CD4-positive, CD25-positive, alpha-beta regulatory T cell (primary cell): ENCODE results near the gene FAM81A. TPM values are rescaled to one million over a fixed set of nuclear protein-coding genes. Genes with fewer than 3 reads are reported as not detected.

Source experiments
- ATAC-seq, 2 donors: fragments of 150-1000 bp; cut with Tn5 transposase; one replicate each; pipeline ENCODE4 v1.10.0; 2021; ENCODE audit warnings: low read depth in 2 of 2, moderate number of reproducible peaks in 2 of 2, moderate library complexity in 1 of 2
- DNase-seq, 3 donors: peaks; one replicate each; pipeline versions ENCODE4 v3.0.0 to v3.0.0-alpha.2; 2012 to 2022; ENCODE audit warnings: mixed read lengths in 1 of 3
- H3K27ac ChIP-seq: one replicate; pipeline ENCODE4 v1.7.0; 2013; ENCODE audit warnings: mild to moderate bottlenecking, low read length; ENCODE audit not compliant: insufficient read depth, poor library complexity, severe bottlenecking
- H3K27me3 ChIP-seq: one replicate; pipeline ENCODE4 v1.7.0; 2013; ENCODE audit warnings: low read length; ENCODE audit not compliant: control insufficient read depth, insufficient read depth
- H3K36me3 ChIP-seq: one replicate; pipeline ENCODE4 v1.7.0; 2013; ENCODE audit warnings: mild to moderate bottlenecking, low read length, moderate library complexity; ENCODE audit not compliant: control insufficient read depth, insufficient read depth
- H3K4me1 ChIP-seq: 2 replicates; pipeline ENCODE4 v1.7.0; 2013; ENCODE audit warnings: mild to moderate bottlenecking, low read length; ENCODE audit not compliant: insufficient read depth, control insufficient read depth, poor library complexity, severe bottlenecking
- H3K4me3 ChIP-seq: one replicate; pipeline ENCODE4 v1.7.0; 2013; ENCODE audit warnings: low read depth, mild to moderate bottlenecking, low read length, moderate library complexity
- H3K9me3 ChIP-seq, 2 experiments: 1 replicate in 1 of 2; 2 replicates in 1 of 2; pipeline ENCODE4 v1.7.0; 2013; ENCODE audit warnings: low read length in 2 of 2, mild to moderate bottlenecking in 1 of 2, moderate library complexity in 1 of 2; ENCODE audit not compliant: control insufficient read depth in 2 of 2
- H3K27ac Mint-ChIP-seq, 3 donors: one replicate each; pipeline ENCODE4 v1.8.0; 2020 to 2022; ENCODE audit warnings: mild to moderate bottlenecking in 3 of 3, mixed read lengths in 3 of 3, moderate library complexity in 2 of 3
- H3K27me3 Mint-ChIP-seq: one replicate; pipeline ENCODE4 v1.8.0; 2022; ENCODE audit warnings: mild to moderate bottlenecking, mixed read lengths
- H3K36me3 Mint-ChIP-seq: one replicate; pipeline ENCODE4 v1.8.0; 2020; ENCODE audit warnings: mixed read lengths
- H3K4me1 Mint-ChIP-seq, 4 donors: one replicate each; pipeline ENCODE4 v1.8.0; 2020 to 2022; ENCODE audit warnings: mixed read lengths in 4 of 4, mild to moderate bottlenecking in 1 of 4
- H3K4me3 Mint-ChIP-seq, 4 donors: one replicate each; pipeline ENCODE4 v1.8.0; 2020 to 2022; ENCODE audit warnings: mild to moderate bottlenecking in 4 of 4, mixed read lengths in 4 of 4, moderate library complexity in 3 of 4
- H3K9me3 Mint-ChIP-seq, 7 donors: one replicate each; pipeline ENCODE4 v1.8.0; 2020 to 2022; ENCODE audit warnings: mixed read lengths in 7 of 7, mild to moderate bottlenecking in 3 of 7, moderate library complexity in 2 of 7
- polyA plus RNA-seq, 4 donors: library from polyadenylated mRNA; unstranded; fragments of 300-500 nt; fragmentation: Illumina TruSeq; gene quantifications; one replicate each; pipeline ENCODE4 v1.2.3, GENCODE V29; 2021
- total RNA-seq: library from RNA; stranded (reverse); gene quantifications from one replicate; pipeline ENCODE4 v1.2.3, GENCODE V29; 2022

The FAM81A gene
- total and polyA plus RNA-seq, 5 donors from 2014 or later, result not detected

DNA sequence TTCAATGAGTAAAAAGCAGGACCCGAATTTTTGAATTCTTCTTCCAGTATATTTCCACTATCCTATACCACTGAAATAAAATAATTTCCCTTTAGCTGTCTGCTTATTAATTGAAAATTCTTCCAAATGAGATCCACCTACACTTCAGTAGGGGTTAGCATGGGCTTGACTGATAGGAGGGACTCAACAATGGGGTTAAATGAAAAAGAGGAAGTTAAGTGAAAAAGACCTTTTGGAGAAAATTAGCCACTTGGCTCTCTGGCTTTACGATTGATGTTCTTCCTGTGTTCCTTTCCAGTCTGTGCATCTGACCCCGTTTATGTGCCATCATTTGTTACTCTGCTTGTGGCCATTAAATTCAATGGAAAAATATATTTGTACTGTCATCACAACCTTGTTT, 119.6 kb downstream of the FAM81A start:
- DNase-seq (no peak), ATAC-seq (no peak)
- no peak overlapping the region for H3K27ac ChIP-seq
- no peak overlapping the region for H3K27ac Mint-ChIP-seq
- no peak overlapping the region for H3K4me3 ChIP-seq
- no peaks in the 10 kb centered on the region for H3K36me3 Mint-ChIP-seq
- no peaks in the 10 kb centered on the region for H3K4me1 ChIP-seq
- no peak overlapping the region for H3K4me3 Mint-ChIP-seq
- no peaks in the 10 kb centered on the region for H3K36me3 ChIP-seq
- H3K9me3 ChIP-seq, result no peaks in the 10 kb centered on the region
- no peaks in the 10 kb centered on the region for H3K27me3 ChIP-seq
- H3K9me3 Mint-ChIP-seq, result peaks cover 0 to 1% (median 0%) of the 10 kb centered on the region in 7 donors
- H3K4me1 Mint-ChIP-seq, result no peaks in the 10 kb centered on the region
- H3K27me3 Mint-ChIP-seq, result peaks cover 15% of the 10 kb centered on the region

DNA sequence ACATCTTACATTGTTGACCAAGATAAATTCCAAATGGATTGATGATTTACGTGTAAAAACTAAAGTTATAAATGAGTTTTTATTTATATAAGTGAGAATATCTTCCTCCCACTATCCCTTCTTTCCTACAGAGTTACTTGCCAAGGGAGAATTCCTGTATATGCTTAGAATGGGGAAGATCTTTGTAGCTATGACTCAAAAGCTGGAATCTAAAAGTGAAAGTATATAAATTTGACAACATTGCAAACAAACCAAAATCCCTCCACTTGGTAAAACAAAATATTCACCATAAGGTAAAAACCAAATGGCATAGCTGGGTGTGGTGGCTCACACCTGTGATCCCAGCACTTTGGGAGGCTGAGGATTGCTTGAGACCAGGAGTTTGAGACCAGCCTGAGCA, 120.9 kb downstream of the FAM81A start:
- ATAC-seq, result no peak
- no peaks in the 10 kb centered on the region for H3K36me3 Mint-ChIP-seq
- Histone ChIP-seq H3K9me3 (no peaks in the 10 kb centered on the region), H3K36me3 (no peaks in the 10 kb centered on the region), H3K27ac (no peak overlapping the region), H3K27me3 (no peaks in the 10 kb centered on the region), H3K4me1 (no peaks in the 10 kb centered on the region), H3K4me3 (no peak overlapping the region)
- no peak for DNase-seq
- peaks cover 18% of the 10 kb centered on the region for H3K27me3 Mint-ChIP-seq
- H3K4me3 Mint-ChIP-seq, result no peak overlapping the region
- H3K9me3 Mint-ChIP-seq, result no peaks in the 10 kb centered on the region
- H3K27ac Mint-ChIP-seq, result no peak overlapping the region
- no peaks in the 10 kb centered on the region for H3K4me1 Mint-ChIP-seq

DNA sequence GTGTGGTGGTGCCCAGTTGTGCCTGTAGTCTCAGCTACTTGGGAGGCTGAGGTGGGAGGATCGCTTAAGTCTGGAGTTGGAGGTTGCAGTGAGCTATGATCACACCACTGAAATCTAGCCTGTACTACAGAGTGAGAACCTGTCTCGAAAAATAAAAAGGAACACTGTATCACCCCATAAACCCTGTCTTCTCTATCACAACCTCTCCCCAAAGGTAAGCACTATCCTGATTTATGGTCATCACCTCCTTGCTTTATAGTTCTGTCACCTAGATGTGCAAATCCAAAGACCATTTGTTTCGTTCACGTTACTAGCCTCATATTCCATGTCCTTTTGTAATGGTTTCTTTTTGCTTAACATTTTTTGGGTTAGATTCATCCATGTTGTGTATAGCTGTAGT, 123.6 kb downstream of the FAM81A start:
- H3K4me1 Mint-ChIP-seq, result no peaks in the 10 kb centered on the region
- H3K27me3 ChIP-seq, result peaks cover 3% of the 10 kb centered on the region
- ATAC-seq, result no peak
- H3K27ac ChIP-seq, result no peak overlapping the region
- DNase-seq, result no peak
- no peak overlapping the region for H3K4me3 ChIP-seq
- no peak overlapping the region for H3K27ac Mint-ChIP-seq
- H3K4me1 ChIP-seq, result no peaks in the 10 kb centered on the region
- no peaks in the 10 kb centered on the region for H3K36me3 ChIP-seq
- peaks cover 16% of the 10 kb centered on the region for H3K27me3 Mint-ChIP-seq
- H3K36me3 Mint-ChIP-seq, result no peaks in the 10 kb centered on the region
- no peaks in the 10 kb centered on the region for H3K9me3 ChIP-seq
- peaks cover 0 to 3% (median 0%) of the 10 kb centered on the region in 7 donors for H3K9me3 Mint-ChIP-seq
- H3K4me3 Mint-ChIP-seq, result no peak overlapping the region

GRCh38 chr15:59562448-59563186, 124.6 kb downstream of the FAM81A start:
- peaks cover 0 to 3% (median 0%) of the 10 kb centered on the region in 7 donors for H3K9me3 Mint-ChIP-seq
- ATAC-seq (no peak), DNase-seq (no peak)
- peaks cover 14% of the 10 kb centered on the region for H3K27me3 Mint-ChIP-seq
- no peaks in the 10 kb centered on the region for H3K4me1 ChIP-seq
- H3K4me3 Mint-ChIP-seq, result no peak overlapping the region
- no peaks in the 10 kb centered on the region for H3K4me1 Mint-ChIP-seq
- H3K36me3 ChIP-seq, result no peaks in the 10 kb centered on the region
- H3K9me3 ChIP-seq, result no peaks in the 10 kb centered on the region
- no peak overlapping the region for H3K27ac Mint-ChIP-seq
- no peaks in the 10 kb centered on the region for H3K36me3 Mint-ChIP-seq
- H3K27me3 ChIP-seq, result peaks cover 3% of the 10 kb centered on the region
- H3K27ac ChIP-seq, result no peak overlapping the region
- H3K4me3 ChIP-seq, result no peak overlapping the region

DNA sequence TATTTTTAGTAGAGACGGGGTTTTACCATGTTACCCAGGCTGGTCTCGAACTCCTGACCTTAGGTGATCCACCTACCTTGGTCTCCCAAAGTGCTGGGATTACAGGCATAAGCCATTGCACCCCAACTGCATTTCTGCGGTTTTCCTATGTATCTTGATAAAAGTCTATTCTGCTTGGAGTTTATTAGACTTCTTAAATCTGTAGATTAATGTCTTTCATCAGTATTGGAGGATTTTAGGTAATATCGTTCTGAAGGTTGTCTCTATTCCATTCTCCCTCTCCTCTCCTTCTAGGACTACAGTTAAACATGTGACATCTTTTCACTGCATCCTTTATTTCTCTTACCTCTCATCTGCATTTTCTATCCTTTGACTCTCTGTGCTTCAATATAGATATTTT, 127.3 kb downstream of the FAM81A start:
- Mint-ChIP-seq H3K27me3 (peaks cover 11% of the 10 kb centered on the region), H3K9me3 (peaks cover 0 to 3% (median 0%) of the 10 kb centered on the region in 7 donors), H3K27ac (no peak overlapping the region), H3K4me3 (no peak overlapping the region), H3K36me3 (no peaks in the 10 kb centered on the region), H3K4me1 (no peaks in the 10 kb centered on the region)
- peaks cover 3% of the 10 kb centered on the region for H3K27me3 ChIP-seq
- no peaks in the 10 kb centered on the region for H3K36me3 ChIP-seq
- ATAC-seq (no peak), DNase-seq (no peak)
- no peaks in the 10 kb centered on the region for H3K4me1 ChIP-seq
- no peak overlapping the region for H3K27ac ChIP-seq
- H3K9me3 ChIP-seq, result no peaks in the 10 kb centered on the region
- no peak overlapping the region for H3K4me3 ChIP-seq

GRCh38 chr15:59567324-59567723, 129.3 kb downstream of the FAM81A start:
- Histone ChIP-seq H3K4me3 (no peak overlapping the region), H3K9me3 (no peaks in the 10 kb centered on the region), H3K27ac (no peak overlapping the region), H3K4me1 (no peaks in the 10 kb centered on the region), H3K27me3 (peaks cover 3% of the 10 kb centered on the region), H3K36me3 (no peaks in the 10 kb centered on the region)
- DNase-seq (no peak), ATAC-seq (no peak)
- Mint-ChIP-seq H3K36me3 (no peaks in the 10 kb centered on the region), H3K9me3 (peaks cover 0 to 3% (median 0%) of the 10 kb centered on the region in 7 donors), H3K27me3 (peaks cover 6% of the 10 kb centered on the region), H3K4me1 (no peaks in the 10 kb centered on the region), H3K4me3 (no peak overlapping the region), H3K27ac (no peak overlapping the region)

DNA sequence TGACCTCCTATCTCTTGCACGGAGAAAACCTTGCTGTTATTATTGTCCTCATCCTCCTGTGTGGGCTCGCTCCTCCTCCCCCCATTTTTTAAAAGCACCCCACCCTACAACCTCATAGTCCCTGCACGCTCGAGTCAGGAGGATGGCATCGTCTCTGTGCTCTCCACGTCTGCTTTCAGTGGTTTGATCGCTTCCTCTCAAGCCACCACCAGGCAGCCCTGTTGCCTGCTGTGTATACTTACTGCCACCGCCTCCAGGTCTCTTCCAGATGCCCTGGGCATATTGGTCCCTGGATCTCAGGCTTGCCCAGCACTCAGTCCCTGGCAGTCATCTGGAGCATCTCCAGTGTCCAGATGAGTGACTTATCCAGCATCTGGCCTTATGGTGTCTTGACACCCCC, 131.5 kb downstream of the FAM81A start:
- H3K36me3 ChIP-seq, result no peaks in the 10 kb centered on the region
- no peaks in the 10 kb centered on the region for H3K9me3 ChIP-seq
- DNase-seq (no peak), ATAC-seq (no peak)
- Mint-ChIP-seq H3K9me3 (peaks cover 0 to 3% (median 0%) of the 10 kb centered on the region in 7 donors), H3K4me3 (no peak overlapping the region), H3K36me3 (no peaks in the 10 kb centered on the region), H3K27ac (no peak overlapping the region), H3K27me3 (no peaks in the 10 kb centered on the region), H3K4me1 (no peaks in the 10 kb centered on the region)
- no peak overlapping the region for H3K4me3 ChIP-seq
- peaks cover 3% of the 10 kb centered on the region for H3K27me3 ChIP-seq
- no peaks in the 10 kb centered on the region for H3K4me1 ChIP-seq
- H3K27ac ChIP-seq, result no peak overlapping the region

DNA sequence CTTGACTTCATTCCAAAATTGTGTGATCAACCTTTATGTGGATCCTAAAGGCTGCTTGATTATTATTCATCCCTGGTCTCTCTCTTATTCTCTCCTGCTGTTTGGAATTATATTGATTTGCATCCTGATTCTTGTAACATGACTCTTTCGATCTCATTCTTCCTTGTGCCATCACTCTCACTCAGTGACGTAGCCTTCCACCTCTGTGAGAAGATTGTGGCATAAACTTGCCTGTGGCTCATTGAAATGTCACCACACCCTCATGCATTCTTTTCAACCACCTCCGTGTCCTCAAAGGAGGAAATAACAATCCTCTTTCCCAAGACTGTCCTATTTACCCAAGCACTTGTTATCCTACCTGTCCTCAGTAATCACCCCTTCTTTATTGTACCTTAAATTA, 132.3 kb downstream of the FAM81A start:
- Mint-ChIP-seq H3K27me3 (no peaks in the 10 kb centered on the region), H3K9me3 (peaks cover 0 to 3% (median 0%) of the 10 kb centered on the region in 7 donors), H3K4me1 (no peaks in the 10 kb centered on the region), H3K27ac (no peak overlapping the region), H3K36me3 (no peaks in the 10 kb centered on the region), H3K4me3 (no peak overlapping the region)
- Histone ChIP-seq H3K36me3 (no peaks in the 10 kb centered on the region), H3K27me3 (peaks cover 3% of the 10 kb centered on the region), H3K9me3 (no peaks in the 10 kb centered on the region), H3K27ac (no peak overlapping the region), H3K4me1 (no peaks in the 10 kb centered on the region), H3K4me3 (no peak overlapping the region)
- ATAC-seq, result no peak
- DNase-seq, result no peak
